Measurements from ENCODE around the gene TMEM243.
"Not testable (repeated sequence)": the region's sequence is repeated elsewhere in the genome, so short reads cannot be mapped to it uniquely, and the experiment has no call there.

The TMEM243 gene

DNA sequence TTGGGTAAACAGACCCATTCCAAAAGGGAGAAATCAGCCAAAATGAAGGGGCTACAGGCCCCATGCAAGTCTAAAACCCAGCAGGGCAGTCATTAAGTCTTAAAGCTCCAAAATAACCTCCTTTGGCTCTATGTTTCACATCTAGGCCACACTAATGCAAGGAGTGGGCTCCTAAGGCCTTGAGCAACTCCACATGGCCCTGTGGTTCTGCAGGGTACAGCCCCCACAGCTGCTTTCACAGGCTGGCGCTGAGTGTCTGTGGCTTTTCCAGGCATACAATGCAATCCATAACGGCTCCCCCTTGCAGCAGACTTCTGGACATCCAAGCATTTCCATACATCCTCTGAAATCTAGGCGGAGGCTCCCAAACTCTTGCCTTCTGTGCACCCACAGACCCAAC lies 9.0 kb downstream of the TMEM243 start:
- no peak for FAIRE-seq

GRCh38 chr7:87209295-87209924 lies 10.1 kb downstream of the TMEM243 start:
- FAIRE-seq = no peak

DNA sequence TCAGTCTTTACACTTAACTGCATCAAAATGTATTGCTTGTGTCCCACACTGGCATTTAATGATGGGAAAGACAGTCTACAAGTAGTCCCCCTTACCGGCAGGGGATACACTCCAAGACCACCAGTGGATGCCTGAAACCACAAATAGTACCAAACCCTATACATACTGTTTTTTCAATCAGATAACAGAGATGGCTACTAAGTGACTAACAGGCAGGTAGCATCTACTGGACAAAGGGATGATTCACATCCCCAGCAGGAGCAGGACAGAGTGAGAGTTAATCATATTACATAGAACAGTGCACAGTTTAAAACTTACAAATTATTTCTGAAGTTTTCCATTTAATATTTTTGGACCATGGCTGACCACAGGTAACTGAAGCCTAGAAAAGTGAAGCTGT lies 13.2 kb downstream of the TMEM243 start:
- no peak for FAIRE-seq

DNA sequence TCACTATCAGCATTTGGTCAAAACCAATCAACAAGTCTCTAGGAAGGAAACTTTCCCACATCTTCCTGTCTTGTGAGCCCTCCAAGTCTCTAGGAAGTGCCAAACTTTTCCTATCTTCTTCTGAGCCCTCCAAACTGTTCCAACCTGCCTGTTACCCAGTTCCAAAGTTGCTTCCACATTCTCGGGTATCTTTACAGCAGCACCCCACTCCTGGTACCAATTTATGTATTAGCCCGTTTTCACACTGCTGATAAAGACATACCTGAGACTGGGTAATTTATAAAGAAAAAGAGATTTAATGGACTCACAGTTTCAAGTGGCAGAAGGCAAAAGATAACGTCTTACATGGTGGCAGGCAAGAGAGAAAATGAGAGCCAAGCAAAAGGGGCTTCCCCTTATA lies 13.8 kb downstream of the TMEM243 start:
- not testable (repeated sequence) for FAIRE-seq

DNA sequence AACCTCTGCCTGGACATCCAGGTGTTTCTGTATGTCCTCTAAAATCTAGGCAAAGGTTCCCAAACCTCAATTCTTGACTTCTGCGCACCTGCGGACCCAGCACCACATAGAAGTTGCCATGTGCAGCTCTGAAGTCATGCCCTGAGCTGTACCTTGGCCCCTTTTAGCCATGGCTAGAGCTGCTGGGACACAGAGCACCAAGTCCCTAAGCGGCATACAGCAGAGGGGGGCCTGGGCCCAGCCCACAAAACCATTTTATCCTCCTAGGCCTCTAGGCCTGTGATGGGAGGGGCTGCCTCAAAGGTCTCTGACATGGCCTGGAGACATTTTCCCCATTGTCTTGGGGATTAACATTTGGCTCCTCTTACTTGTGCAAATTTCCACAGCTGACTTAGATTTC lies 14.6 kb downstream of the TMEM243 start:
- FAIRE-seq = no peak

- not testable (repeated sequence) for FAIRE-seq
Measured at GRCh38 chr7:87203929-87204328, 15.6 kb downstream of the TMEM243 start.

DNA sequence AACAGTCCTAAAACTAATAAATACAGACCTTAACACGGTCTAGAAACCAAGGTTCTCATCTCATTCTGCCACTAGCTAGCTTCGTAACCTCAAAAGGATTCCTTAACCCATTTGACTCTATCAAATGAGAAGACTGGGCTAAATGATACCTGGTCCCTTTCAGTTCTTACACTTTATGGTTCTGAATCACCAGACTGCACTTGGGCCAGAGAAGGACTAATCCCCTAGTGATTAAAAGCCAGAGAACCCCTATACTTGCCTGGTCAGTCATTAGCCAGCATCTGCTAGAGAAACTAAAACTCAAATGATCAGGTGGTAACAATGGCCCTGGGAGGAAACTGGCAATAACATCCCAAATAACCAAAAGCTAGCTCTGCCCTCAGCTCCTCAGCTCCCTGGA lies 16.8 kb downstream of the TMEM243 start:
- no peak for FAIRE-seq

GRCh38 chr7:87202208-87202607 lies 17.3 kb downstream of the TMEM243 start:
- no peak for FAIRE-seq

DNA sequence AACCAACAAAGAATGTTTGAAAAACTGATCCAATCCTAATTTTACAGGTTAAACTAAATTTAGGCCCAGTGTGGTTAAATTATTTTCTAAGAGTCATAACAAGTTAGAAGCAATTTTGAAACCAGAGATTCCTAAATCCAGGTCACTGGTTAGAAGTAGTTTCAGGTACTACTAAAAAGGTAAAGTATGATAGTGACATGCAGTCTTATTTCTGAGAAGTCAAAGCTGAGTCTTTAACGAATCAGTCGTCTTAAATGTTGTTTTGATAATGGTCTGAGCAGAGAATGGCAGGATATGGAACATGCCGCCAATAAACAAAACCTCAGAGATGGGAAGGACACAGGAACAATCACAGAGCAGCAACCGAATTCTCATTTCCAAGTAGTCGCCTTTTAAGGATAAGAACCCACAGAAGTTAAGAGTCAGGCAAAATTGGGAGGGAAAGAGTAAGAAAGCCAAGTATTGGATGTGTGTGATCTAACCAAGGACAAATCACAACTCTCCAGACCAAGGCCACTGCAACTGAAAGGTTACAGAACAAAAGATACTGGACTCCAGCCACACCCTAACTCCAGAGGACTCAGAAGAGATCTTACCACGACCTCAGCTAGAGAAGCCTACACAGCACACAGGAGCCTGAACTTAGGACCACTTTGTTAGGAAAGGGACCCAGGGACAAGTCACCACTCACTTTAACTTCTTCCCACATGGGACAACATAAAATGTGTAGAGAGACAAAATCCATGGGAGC lies 19.7 kb downstream of the TMEM243 start:
- no peak for FAIRE-seq

DNA sequence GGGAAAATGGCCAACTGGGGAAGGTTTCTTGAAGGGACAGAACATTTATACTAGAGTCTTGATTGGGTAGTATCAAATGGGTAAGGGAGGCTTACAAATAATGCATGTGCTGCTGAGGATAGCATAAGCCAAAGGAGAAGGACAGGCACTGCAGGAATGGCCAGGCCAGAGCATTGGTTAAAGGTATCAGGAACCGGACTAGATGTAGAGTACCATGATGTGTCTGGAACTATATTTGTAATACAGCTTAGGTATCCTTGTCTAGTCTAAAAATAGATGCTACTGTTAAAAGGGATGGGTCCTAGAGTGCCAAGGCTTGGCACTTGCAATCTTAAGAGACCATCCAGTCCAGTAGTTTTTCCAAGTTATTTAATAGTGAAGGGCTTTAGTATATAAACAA lies 20.3 kb downstream of the TMEM243 start:
- FAIRE-seq = no peak

DNA sequence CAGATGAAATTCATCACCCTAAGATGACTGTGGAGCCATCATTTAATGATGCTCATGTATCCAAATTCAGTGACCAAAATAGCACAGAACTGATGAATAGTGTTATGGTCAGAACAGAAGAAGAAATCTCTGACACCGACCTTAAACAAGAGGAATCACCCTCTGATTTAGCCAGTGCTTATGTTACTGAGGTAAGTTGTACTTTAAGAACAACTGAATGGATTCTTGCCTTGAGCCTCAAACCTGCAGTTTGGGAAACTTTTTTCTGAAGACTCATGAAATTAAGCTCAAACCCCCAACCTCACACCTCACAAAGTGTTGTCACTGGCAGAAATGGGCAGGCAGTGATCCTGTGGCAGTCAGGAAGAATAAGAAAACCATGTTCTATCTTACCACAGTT lies 25.6 kb downstream of the TMEM243 start:
- no peak for FAIRE-seq

DNA sequence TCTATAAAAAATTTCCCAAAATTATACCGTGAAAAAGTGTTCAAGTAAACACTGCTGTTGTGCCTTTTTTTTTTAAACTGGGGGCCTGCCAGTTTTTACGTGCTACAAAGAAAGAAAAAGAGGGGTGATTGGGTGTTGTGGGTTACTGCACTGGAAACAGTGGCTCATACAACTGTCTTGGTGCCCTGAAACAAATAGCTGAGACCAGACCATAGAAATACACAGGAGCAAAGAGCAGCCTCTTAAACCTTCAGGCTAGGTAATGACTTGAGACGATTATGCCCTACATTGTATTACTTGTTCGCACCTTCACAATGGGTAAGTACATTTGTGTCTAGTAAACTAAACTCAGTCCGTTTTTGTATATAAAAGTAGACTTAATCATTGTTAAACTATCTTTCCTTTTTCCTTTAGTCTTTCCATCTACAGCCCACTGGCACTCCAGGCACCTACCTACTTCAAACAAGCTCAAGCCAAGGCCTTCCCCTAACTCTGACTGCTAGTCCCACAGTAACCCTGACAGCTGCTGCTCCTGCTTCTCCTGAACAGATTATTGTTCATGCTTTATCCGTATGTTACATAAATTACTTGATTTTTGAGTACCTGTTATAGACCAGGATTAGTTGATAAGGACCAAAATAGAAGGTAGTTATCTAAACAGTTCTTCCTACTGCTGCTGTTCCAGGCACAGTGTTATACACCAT lies 26.6 kb downstream of the TMEM243 start:
- FAIRE-seq = no peak

GRCh38 chr7:87190783-87191182 lies 28.7 kb downstream of the TMEM243 start:
- no peak for FAIRE-seq

DNA sequence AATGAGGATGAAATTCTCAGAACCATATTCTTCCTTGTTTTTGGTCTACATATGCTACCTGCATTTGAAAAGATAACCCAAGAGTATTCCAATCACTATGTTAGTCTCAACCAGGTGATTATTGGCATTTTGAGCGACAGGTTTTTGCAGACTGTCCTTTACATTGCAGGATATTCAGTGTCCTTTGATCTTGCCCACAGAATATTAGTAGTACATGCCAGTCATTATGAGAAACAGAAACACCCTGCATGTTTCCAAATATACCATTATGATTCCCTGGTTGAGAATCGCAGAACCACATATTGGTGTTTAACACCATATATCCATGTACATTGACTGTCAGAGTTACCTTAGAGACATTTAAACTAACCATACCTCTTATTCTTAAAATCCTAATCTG lies 30.6 kb downstream of the TMEM243 start:
- no peak for FAIRE-seq

- FAIRE-seq = no peak
Measured at GRCh38 chr7:87187120-87187519, 32.4 kb downstream of the TMEM243 start.

- FAIRE-seq = no peak
Measured at GRCh38 chr7:87179180-87179579, 40.4 kb downstream of the TMEM243 start.

DNA sequence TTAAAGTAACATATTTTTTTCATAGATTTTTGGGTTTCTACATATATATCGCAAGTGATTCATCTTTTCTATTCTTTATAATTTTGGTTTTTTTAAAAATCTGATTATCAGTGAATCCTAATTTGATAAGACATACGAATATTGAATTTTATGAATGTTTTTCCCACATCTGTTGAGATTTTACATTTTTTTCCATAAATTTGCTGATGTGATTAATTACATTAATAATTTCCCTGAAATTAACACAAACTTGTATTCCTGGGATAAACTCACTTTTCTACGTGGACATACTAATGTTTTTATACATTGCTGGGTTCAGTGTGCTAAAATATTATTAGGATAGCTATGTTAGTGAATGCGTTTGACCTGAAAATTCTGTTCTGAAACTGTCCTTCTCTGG lies 41.2 kb downstream of the TMEM243 start:
- no peak for FAIRE-seq

DNA sequence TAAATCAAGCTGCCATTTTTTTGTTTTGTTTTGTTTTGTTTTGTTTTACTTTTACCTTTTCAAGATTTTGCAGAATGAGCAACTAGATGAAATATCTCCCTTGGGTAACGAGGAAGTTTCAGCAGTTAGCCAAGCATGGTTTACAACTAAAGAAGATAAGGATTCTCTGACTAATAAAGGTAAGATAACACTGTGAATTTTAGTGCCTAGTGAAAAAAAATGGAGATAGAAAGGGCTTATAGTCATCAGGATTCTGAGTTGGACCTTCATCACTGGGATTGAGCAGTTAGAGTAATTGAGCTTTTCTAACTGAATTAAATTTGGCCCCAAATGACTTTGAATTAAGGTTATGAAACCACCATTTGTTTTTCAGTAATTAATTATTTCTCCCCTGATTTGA lies 46.1 kb downstream of the TMEM243 start:
- no peak for FAIRE-seq

DNA sequence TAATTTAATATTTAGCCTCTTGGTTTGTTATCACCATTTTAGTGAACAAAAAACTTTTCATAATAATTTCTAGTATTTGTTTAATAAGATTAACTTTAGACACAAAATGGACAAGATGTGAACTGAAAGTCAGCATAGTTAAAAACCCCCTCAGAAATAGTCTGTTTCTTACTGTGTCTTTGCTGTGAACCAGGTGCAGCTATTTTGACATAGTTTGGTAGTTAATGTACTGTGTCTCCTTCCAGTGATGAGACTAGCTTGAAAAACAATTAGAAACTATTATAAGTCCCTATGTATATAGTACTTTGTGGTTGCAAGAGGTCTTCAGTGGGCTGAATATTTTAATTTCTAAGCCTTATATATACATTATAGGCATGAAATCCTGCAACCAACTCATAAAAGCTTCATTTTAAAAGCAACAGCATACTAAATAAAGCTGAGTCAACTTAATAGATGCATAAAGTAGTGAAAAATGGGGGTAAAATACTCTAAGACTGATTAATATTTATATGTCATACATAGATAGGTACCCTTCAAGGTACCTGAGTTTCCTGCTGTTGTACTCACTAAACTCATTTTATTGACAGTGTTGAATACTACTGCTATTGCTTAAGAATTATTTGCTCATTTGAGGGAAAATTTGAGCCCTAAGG lies 48.1 kb downstream of the TMEM243 start:
- FAIRE-seq = no peak

DNA sequence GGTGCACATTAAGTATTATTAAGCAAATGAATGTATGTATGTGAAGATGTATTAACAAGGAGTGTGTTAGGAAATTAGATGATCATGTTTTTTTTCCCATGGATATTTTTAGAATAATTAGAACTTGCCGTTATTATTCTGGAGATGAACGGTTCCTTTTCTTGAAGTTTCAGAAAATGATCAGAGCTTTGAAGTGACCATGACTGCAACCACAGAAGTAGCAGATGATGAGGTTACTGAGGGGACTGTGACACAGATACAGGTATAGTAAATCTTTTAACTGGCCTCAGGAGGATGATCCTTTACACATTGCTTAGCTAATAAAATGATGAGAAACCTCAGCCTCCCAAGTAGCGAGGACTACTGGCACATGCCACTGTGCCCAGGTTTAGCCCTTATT lies 48.7 kb downstream of the TMEM243 start:
- FAIRE-seq = no peak

DNA sequence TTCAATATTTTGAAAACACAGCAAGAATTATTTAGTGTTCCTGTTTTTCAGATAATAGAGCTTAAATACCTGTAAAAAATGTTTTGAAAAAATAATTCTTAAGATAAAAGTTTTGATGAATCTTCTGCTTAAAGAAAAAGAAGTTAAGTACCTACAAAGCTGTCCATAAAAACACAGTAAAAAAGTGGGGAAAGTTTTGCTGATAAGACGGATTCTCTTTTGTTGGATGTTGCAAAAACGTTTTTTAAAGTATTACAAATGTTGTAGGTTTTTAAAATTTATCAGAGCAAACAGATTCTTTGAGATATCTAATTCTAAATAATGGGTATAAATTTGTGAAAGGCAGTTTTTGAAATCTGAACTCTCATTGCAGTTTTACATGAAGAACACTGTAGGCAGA lies 55.1 kb downstream of the TMEM243 start:
- no peak for FAIRE-seq

- no peak for FAIRE-seq
Measured at GRCh38 chr7:87159538-87159937, 60.0 kb downstream of the TMEM243 start.

DNA sequence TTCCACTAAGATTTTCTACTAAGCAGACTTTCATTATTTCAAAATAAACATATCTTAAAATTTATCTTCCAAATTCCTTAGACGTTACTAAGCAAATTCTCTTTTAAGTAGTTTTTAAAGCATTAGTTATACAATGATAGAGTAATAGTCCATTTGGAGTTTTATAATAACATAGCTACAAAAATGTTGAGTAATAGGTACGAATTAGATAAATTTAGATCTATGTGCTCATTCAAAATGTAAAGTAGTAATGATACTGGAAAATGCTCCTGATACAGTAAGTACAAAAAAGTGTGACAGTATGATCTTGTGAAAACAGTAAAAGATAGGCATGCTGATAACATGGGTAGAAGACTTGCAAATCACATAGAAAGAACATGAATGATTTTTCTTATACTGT lies 62.8 kb downstream of the TMEM243 start:
- FAIRE-seq = no peak

GRCh38 chr7:87155788-87156187 lies 63.7 kb downstream of the TMEM243 start:
- FAIRE-seq = no peak
